Central memory CD8-positive, alpha-beta T cell (primary cell): ENCODE data around the gene PPOX.

Experiments
- ATAC-seq: fragments of 150-1000 bp; cut with Tn5 transposase; replicated peaks from 2 replicates; pipeline ENCODE4 v1.10.0; 2022; ENCODE audit warnings: mild to moderate bottlenecking, moderate FRiP score, moderate number of reproducible peaks; ENCODE audit not compliant: poor library complexity, severe bottlenecking; ENCODE audit errors: extremely low read depth
- DNase-seq, 2 donors: peaks; one replicate each; pipeline ENCODE4 v3.0.0; 2021; ENCODE audit warnings: low spot score in 2 of 2
- H3K27ac Mint-ChIP-seq: one replicate; pipeline ENCODE4 v1.8.0; 2022; ENCODE audit warnings: low read depth, mild to moderate bottlenecking, moderate library complexity, mixed read lengths
- H3K27me3 Mint-ChIP-seq: one replicate; pipeline ENCODE4 v1.8.0; 2022; ENCODE audit warnings: mixed read lengths
- H3K36me3 Mint-ChIP-seq: one replicate; pipeline ENCODE4 v1.8.0; 2022; ENCODE audit warnings: mild to moderate bottlenecking, moderate library complexity, mixed read lengths; ENCODE audit not compliant: insufficient read depth
- H3K4me1 Mint-ChIP-seq: one replicate; pipeline ENCODE4 v1.8.0; 2022; ENCODE audit warnings: mixed read lengths
- H3K4me3 Mint-ChIP-seq: one replicate; pipeline ENCODE4 v1.8.0; 2022; ENCODE audit warnings: mild to moderate bottlenecking, moderate library complexity, mixed read lengths
- H3K9me3 Mint-ChIP-seq: one replicate; pipeline ENCODE4 v1.8.0; 2022; ENCODE audit warnings: mixed read lengths

The PPOX gene

DNA sequence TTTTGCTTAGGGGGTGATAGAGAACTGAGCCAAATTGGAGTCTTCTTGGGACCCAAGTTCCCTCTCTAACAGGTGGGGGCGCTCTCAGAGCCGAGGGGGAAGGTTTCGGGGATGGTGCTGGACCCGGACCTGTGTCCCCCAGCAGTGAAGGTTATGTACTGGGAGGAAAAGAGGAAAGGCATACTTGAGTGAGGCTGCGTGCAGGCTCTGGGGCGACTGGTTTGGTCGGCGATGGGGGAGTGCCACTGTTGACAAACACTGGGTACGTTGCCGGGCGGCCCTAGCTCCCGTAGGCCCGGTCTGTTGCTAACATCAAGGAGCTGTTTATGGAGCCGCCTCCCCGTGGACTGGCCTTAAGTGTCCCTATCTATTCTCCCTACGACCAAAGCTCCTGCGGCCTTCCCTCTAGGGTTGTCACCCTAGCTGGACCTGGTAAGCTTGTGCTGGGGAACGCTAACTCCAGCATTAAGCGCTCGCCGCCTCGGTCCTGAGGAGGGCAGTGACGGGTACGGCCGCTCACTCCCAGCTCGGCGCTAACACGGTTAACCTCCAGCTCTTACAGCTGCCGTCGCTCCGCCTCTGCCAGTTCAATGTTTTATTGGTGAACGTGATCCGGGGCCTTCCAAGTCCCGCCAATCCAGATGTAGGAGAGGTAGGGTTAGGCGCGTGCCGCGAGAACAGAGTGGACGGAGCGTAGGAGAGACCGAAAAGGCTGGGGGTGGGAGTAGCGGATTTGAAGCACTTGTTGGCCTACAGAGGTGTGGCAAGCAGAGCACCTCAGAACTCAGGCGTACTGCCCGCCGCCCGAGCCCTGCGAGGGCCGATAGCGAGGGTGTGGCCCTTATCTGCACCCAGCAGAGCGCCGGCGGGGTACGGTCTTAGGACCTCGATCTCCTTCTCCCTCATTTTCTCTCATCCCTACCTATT is at the start of gene PPOX:
Gene PPOX (plus strand): TSS at position 685 of the 927 bp plus-strand sequence. CDS start 422 bp downstream, outside the sequence.
- no peaks in the 10 kb centered on the region for H3K9me3 Mint-ChIP-seq
- peak within 1 kb of the TSS; percentile 98 for H3K27ac Mint-ChIP-seq
- peak within 1 kb of the TSS; percentile 76 for H3K4me3 Mint-ChIP-seq
- H3K4me1 Mint-ChIP-seq: peaks cover 55% of the 10 kb centered on the region
- H3K36me3 Mint-ChIP-seq: peaks cover 20% of the 10 kb centered on the region
- ATAC-seq: peak; percentile 92
- DNase-seq: peak; percentile 85 to 90
- no peaks in the 10 kb centered on the region for H3K27me3 Mint-ChIP-seq

DNA sequence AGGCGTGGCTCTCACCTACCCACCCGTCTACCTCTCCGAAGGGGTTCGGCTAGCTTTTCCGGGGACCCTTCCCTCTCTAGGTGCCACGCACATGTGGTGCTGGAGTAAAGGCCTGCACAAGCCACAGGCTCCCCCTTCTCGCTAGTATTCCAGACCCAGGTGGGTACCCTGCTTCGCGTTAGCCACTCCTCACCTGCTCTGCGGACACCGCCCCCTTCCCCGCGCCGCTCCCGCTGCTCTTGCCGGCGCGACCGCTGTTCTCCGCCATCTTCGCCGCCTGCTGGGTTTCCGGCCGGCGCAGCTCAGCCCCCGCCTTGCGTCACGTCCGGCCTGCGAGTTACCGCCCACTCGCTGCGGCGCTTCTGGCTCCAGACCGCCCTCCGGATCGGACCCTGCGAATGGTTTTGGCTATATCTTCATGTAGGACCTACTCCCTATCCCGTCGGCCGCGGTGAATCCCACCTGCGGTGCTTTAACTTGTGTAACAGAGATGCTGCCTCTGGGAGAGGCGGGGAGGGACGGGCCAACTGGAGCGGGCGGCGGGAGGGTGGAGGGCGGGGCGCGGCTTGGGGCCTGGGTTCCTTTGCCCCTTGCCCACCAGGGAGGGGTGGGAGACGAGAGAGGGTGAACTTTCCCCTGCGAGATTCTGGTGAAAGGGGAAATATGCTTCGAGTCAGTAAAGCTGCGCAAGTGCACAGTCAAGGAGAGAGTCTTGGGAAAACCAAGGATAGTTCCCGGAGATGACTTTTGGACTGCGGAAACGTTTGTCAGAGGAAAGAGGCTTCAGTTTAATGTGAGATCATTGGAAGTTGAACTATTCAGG is 48.3 kb upstream of the PPOX start, which contains the start of the genes NIT1 and PFDN2:
Gene NIT1 (plus strand): TSS at position 347 of the 823 bp plus-strand sequence. CDS start 72 bp downstream, at position 419.
Gene PFDN2 (minus strand): TSS at position 279 of the 823 bp plus-strand sequence. CDS start 11 bp downstream, at position 268.
- Mint-ChIP-seq H3K9me3 (no peaks in the 10 kb centered on the region), H3K27ac (peak within 1 kb of the TSS; percentile 96), H3K4me1 (peaks cover 60% of the 10 kb centered on the region), H3K4me3 (peak within 1 kb of the TSS; percentile 97), H3K27me3 (no peaks in the 10 kb centered on the region), H3K36me3 (peaks cover 39% of the 10 kb centered on the region)
- DNase-seq: peak; percentile 71 to 74
- peak; percentile 81 for ATAC-seq

DNA sequence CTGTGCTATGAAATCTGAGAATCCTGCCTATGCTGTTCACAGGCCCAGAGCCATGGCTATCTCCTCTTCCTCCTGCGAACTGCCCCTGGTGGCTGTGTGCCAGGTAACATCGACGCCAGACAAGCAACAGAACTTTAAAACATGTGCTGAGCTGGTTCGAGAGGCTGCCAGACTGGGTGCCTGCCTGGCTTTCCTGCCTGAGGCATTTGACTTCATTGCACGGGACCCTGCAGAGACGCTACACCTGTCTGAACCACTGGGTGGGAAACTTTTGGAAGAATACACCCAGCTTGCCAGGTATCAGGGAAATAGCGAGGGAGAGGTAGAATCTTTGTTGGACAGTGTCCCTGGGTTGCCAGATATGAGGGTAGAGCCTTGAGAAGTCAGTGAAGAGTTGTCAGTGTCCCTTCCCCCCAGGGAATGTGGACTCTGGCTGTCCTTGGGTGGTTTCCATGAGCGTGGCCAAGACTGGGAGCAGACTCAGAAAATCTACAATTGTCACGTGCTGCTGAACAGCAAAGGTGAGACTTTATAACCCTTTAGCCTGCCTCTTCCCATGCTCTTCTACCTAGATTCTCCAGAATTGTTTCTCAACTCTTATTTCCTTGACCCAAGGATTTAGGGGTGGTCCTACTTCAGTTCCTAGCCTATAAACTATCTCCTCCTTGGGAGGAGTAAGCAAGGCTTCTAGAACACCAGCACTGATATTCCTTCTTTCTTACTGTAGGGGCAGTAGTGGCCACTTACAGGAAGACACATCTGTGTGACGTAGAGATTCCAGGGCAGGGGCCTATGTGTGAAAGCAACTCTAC is 46.9 kb upstream of the PPOX start:
- peaks cover 52% of the 10 kb centered on the region for H3K36me3 Mint-ChIP-seq
- H3K27me3 Mint-ChIP-seq: no peaks in the 10 kb centered on the region
- DNase-seq (peak in 1 of 2 donors; percentile 55), ATAC-seq (peak; percentile 53)
- H3K4me3 Mint-ChIP-seq: peak overlapping the region; percentile 97
- H3K27ac Mint-ChIP-seq: peak overlapping the region; percentile 96
- H3K9me3 Mint-ChIP-seq: no peaks in the 10 kb centered on the region
- peaks cover 47% of the 10 kb centered on the region for H3K4me1 Mint-ChIP-seq

- no peak for ATAC-seq
- peaks cover 42% of the 10 kb centered on the region for H3K4me1 Mint-ChIP-seq
- DNase-seq: no peak
- no peaks in the 10 kb centered on the region for H3K9me3 Mint-ChIP-seq
- peaks cover 53% of the 10 kb centered on the region for H3K36me3 Mint-ChIP-seq
- peak overlapping the region; percentile 52 for H3K27ac Mint-ChIP-seq
- H3K4me3 Mint-ChIP-seq: no peak overlapping the region
- H3K27me3 Mint-ChIP-seq: no peaks in the 10 kb centered on the region
These were observed 45.1 kb upstream of the PPOX start for GRCh38 chr1:161121042-161121650.

DNA sequence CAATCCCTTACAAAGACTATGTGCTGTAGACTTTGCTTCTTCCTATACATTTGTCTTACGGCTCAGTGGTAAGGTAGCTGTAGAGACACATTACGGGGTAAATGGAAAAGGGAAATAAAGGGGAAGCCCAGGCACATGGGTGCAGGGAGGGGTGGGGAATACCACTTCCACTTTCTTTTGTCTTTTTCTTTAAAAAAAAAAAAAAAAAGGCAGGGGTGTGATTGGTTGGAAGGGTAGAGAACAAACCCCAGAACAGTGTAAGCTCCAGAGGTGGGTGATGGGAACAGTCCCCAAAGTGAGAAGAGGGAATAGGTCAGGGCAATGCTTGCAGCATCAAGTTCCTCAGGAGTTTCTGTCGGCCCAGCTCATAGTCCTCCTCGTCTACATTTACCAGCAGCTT is 44.4 kb upstream of the PPOX start:
- ATAC-seq: no peak
- no peak overlapping the region for H3K4me3 Mint-ChIP-seq

GRCh38 chr1:161122967-161123366 is 43.3 kb upstream of the PPOX start:
- H3K36me3 Mint-ChIP-seq: peaks cover 55% of the 10 kb centered on the region
- no peak for ATAC-seq

More for the DNA sequence above, 44.4 kb upstream of the PPOX start:
- Mint-ChIP-seq H3K4me1 (peaks cover 43% of the 10 kb centered on the region), H3K27ac (peak overlapping the region; percentile 52), H3K36me3 (peaks cover 58% of the 10 kb centered on the region), H3K27me3 (no peaks in the 10 kb centered on the region), H3K9me3 (no peaks in the 10 kb centered on the region)
- DNase-seq: no peak

DNA sequence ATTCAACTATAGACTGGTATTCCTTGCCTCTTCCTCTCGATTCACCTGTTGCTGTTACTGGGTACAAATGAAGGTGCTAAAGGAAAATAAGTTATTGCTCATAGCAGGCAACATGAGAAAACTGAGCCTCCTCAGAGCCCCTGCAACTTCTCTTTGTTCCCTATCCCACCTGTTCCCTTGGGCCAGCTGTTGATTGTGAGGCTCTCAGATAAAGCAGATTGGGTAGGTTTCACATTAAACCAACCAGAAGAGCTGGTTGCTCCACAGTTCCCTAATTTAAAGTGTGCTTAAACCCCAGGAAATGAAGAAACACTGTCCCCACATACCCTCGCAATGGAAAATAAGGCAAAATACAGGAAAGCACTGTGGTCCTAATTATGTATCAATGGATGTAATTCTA is 38.6 kb upstream of the PPOX start:
- no peaks in the 10 kb centered on the region for H3K9me3 Mint-ChIP-seq
- no peak for ATAC-seq
- peaks cover 51% of the 10 kb centered on the region for H3K4me1 Mint-ChIP-seq
- H3K36me3 Mint-ChIP-seq: peaks cover 38% of the 10 kb centered on the region
- no peaks in the 10 kb centered on the region for H3K27me3 Mint-ChIP-seq
- no peak overlapping the region for H3K4me3 Mint-ChIP-seq
- no peak for DNase-seq
- peak overlapping the region; percentile 61 for H3K27ac Mint-ChIP-seq

More at GRCh38 chr1:161122967-161123366, 43.3 kb upstream of the PPOX start:
- peak overlapping the region; percentile 90 for H3K27ac Mint-ChIP-seq
- no peak overlapping the region for H3K4me3 Mint-ChIP-seq
- DNase-seq: no peak
- H3K27me3 Mint-ChIP-seq: no peaks in the 10 kb centered on the region
- H3K9me3 Mint-ChIP-seq: no peaks in the 10 kb centered on the region
- H3K4me1 Mint-ChIP-seq: peaks cover 45% of the 10 kb centered on the region

DNA sequence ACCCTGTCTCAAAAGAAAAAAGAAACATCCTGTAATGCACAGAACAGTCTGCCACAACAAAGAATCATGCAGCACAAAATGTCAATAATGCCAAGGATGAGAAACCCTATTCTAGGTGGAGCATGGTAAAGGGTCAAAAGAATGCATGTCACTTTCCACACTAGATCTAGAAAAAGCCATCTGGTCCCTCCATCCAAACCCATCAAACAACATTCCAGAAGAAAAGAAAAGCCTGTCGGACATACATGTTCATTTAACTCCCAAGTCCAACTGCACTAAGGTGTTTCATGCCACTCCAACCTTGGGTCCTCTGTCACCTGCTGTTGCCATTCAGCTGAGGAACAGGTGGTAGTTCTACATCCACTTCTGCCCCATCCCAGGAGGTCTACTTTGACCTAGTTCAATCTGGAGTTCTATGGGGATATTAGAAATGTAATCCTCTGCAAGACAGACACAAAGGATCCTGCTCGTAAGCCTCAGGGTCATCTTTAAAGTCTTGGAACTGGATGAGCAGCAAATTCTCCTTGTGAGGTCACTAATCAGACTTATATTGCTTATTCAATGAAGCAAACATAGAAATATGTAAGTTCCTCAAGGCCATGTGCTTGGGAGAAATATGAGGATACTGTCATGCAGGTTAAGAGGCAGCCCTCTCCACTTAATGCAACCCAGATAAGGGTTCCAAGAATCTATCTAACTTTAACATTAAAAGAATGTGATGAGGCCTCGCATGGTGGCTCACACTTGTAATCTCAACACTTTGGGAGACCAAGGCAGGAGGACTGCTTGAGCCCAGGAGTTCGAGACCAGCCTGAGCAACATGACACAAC is 37.4 kb upstream of the PPOX start:
- Mint-ChIP-seq H3K4me1 (peaks cover 51% of the 10 kb centered on the region), H3K27me3 (no peaks in the 10 kb centered on the region), H3K9me3 (no peaks in the 10 kb centered on the region), H3K27ac (no peak overlapping the region), H3K4me3 (no peak overlapping the region), H3K36me3 (peaks cover 26% of the 10 kb centered on the region)
- ATAC-seq (no peak), DNase-seq (no peak)

DNA sequence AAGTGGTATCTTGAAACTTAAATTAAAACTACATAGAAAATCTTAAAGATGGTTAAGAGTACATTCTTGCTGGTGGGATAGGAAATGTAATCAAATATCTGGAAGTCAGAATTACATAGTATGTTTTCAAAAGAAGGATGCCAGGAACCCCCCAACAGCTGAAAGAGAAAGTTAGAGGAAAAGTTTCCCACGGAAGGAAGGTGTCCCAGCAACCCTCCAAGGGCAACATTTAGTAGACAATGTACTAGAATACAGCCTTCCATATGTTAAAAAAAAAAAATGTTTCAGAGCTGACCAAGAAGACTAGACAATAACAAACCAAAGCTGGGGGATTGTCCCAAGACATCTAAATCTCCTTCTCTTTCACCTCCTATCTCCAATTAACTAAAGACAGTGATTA is 36.0 kb upstream of the PPOX start:
- H3K4me3 Mint-ChIP-seq: no peak overlapping the region
- no peak for ATAC-seq
- H3K27me3 Mint-ChIP-seq: no peaks in the 10 kb centered on the region
- peaks cover 20% of the 10 kb centered on the region for H3K36me3 Mint-ChIP-seq
- no peaks in the 10 kb centered on the region for H3K9me3 Mint-ChIP-seq
- H3K27ac Mint-ChIP-seq: no peak overlapping the region
- H3K4me1 Mint-ChIP-seq: peaks cover 51% of the 10 kb centered on the region
- DNase-seq: no peak

DNA sequence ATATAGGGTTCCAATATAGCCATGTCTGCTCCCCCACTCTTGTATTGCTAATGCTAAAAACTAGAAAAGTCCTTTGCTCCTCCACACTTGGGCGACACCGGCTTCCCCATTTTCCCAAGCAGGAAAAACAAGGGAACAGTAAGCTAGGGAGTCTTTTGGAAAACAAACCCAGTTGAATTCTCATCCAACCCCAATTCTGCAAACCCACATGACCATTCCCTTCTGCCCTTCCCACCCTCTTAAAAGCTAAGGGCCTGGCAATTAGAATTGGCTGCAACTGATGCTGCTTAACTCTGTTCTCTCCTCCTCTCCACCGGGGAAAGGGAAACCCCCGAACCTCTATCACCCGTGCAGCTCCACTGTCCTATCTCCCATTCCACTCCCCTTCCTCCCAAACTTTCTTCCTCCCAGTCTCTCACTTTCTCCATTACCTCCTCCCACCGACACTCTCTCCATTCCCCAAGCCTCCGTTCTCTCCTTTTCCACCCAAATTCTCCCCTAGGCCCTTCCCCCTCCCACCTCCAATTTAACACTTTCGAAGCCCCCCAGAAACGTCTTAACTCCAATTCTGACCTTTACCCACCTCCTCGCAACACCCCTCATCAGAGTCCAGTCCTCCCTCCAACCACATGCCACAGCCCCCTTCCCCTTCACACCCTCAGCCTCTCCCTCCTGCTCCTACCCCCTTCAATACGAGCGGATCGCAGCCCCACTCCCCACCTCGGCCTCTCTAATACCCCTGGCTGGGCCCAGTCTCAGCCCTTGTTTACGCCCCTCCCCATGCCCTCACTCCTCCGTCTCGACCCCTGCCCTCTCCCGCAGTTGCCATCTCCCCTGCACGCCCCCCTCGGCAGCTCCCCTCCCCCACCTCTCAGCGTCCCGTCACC is 34.5 kb upstream of the PPOX start:
- no peak overlapping the region for H3K4me3 Mint-ChIP-seq
- H3K9me3 Mint-ChIP-seq: no peaks in the 10 kb centered on the region
- H3K36me3 Mint-ChIP-seq: peaks cover 16% of the 10 kb centered on the region
- no peak overlapping the region for H3K27ac Mint-ChIP-seq
- H3K4me1 Mint-ChIP-seq: peaks cover 40% of the 10 kb centered on the region
- no peak for DNase-seq
- peak; percentile 4 for ATAC-seq
- H3K27me3 Mint-ChIP-seq: no peaks in the 10 kb centered on the region
